Fibroblast of peridontal ligament (primary cell): ENCODE measurements around the gene CEP128.

Source experiments
- DNase-seq: peaks from one replicate; pipeline ENCODE4 v3.0.0-alpha.2; 2010; ENCODE audit errors: extremely low read depth

The CEP128 gene

DNA sequence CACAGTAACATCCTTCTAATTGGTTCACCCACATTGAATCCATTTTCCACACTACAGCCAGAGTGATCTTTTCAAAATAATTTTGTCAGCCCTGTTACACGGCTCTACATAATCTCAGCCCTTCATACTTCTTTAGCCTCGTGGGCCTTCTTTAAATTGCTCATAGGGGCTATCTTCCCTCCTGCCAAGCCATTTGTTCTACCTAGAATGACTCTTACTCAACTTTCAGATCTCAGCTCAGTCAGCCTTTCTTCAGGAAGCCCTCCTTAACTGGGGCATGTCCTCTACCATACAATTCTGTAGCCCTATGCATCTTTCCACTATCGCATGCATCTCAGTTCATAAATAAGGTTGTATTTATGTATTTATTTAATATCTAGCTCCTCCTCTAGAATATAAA, 39.7 kb downstream of the CEP128 start:
- no peak for DNase-seq

DNA sequence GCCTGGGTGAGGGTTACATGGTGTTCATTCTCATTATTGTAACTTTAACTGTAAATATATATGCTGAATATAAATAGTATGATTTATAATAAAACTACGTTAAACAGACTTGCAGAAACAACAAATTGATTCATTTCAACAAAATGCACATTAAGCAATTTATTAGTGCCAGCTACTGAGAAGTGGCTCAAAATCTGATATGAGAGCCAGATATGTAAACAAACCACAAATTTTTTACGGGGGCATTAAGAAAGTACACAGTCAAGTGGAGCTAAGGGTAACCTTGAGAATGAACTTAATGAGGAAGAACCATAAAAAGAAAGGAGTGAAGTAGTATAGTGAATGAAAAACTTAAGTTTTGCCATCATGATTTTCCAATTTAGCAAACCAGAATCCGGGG, 40.3 kb downstream of the CEP128 start:
- no peak for DNase-seq

DNA sequence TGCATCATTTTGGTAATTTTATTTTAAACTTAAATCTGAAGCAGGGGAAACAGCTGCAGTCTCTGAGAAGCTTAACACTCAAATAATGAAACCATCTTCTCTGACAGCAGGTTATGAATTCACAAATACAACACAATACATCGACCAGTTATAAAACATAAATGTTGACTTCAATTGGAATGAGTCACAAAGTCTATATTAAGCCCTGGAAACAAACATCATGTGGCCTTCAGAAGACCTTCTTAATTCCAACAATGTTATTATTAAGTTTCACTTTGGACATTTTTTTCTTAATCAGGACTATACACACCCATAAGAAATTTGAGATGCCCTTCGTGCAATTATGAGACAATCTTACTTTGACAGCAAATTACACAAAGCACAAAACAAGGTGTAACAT, 68.9 kb downstream of the CEP128 start:
- DNase-seq, result peak; percentile 6

- DNase-seq, result no peak
Observed at GRCh38 chr14:80868260-80868659, 73.3 kb downstream of the CEP128 start.

GRCh38 chr14:80867798-80868197, 73.7 kb downstream of the CEP128 start:
- DNase-seq, result no peak

DNA sequence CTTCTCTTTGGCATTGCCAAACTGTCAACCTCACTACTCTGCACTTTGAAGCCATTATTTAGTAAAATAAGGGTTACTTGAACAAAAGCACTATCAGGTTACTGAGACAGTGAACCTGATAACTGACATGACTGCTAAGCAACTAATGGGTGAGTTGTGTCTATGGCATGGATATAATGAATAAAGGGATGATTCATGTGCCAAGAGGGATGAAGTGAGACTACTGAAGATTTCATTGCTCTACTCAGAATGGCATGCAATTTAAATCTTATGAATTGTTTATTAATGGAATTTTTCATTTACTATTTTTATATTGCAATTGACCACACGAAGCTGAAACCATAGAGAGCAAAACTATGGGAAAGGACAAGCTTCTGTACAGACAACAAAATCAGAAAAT, 74.4 kb downstream of the CEP128 start:
- DNase-seq, result no peak

DNA sequence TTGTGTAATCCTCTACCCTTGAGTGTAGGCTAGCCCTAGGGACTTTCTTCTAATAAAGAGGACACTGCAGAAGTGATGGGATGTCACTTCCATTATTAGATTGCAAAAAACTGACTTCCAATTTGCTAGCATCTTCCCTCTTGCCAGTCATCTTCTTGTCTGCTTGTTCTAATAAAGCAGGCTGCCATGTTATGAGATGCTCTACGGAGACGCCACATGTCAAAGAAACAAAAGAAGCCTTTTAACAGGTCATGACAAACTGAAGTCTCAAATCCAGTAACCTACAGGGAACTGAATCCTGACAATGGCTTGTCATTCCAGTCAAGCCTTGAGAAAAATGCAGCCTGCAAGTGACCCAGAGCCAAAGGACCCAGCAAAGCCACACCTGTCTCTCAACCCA, 76.0 kb downstream of the CEP128 start:
- no peak for DNase-seq

DNA sequence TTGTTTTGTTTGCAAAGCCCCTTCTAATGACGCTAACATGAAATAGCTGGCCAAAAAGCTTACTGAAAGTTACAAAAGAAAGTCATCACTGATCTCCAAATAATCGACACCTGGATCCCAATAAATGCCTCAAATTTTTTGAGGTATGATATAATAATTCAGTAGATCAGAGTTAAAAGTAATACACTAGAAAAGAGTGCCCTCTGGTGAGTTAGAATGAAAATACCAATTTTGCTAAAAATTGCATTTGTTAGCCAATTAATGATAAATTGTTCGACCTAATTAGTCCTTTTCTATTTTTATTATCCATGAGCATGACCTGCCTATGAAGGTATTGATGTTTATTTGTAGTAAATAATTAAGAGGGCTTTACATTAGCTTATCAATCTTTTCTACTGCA, 78.6 kb downstream of the CEP128 start:
- DNase-seq, result no peak

- DNase-seq, result no peak
Observed at GRCh38 chr14:80862541-80862940, 79.0 kb downstream of the CEP128 start.

DNA sequence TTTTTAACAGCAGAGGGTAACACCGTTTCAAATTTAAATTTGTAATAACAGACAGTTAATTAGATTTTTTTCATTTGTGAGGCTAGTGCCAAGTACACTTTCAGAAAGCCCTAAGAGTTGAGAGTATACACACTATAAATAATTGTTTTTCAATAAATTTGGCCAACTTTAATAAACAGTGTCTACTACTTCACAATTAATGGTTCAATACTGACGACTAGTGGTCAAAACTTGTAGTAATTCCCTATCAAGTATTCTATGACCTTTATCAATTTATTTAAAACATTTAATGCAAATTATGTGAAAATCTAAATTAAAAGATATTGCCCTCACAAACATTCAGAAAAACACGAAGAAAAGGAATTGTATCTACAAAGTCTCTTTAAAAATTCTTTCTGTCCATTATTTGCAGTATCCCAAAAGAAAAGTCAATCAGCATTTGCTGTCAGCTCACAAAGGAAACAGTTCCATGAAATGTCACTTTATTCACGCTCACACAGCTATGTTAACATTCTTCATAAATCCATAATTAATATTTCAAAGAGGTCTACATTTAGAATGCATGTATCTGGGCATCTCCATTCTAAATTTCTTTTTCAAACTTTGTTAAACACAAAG, 91.2 kb downstream of the CEP128 start:
- peak; percentile 85 for DNase-seq

DNA sequence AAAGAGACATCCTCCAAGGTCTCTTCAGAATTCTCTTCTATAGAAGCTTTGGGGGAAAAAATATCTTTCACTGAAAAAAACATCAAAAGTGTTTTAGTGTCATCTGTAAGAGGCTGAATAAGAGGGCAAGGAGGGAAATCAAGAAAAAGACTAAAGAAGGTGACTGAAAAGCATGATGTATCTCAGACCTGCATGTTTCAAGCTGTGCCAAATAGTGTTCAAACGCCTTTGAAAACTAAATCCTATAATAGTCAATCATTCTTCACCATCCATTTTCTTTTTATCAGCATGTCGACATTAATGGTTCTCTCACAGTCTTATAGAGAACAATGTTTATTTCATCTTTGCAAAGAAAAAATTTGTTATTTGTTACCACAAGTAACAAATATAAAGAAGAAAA, 94.5 kb downstream of the CEP128 start:
- DNase-seq, result no peak

GRCh38 chr14:80845856-80846255, 95.7 kb downstream of the CEP128 start:
- no peak for DNase-seq

DNA sequence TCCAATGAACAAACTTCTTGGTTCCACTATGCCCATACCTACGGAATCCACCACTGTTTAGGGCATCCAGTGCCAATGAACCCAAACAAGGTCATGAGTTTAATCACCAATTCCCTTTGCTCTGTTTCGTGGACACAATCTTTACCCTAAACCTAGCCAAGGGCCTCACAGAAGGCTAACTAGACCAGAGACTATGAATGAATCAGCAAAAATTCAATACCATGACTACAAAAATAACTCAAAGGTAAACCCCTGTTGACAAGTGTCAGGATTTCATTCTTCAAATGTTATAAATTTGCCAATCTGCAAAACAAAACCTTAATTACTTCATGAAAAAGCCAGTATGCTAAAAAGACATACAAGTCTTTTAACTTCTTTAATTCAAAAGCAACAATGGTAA, 96.7 kb downstream of the CEP128 start:
- DNase-seq, result no peak

DNA sequence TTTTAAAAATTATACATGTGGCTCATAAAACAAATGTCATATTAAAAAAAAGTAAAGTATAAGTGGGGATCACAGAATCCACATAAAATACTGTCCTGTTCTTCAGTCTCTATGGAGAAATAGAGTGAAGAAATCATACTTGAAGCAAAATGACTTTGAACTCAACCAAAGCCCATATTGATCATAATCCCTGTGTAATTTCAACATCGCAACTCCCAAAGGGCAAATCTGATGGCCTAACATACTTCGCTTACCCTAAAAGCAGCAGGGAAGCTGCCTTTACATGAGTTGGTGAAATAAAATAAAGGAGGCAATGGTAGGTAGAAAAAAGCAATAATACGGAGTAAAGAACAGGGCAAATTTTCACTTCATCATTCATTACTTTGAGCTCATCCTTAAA, 101.8 kb downstream of the CEP128 start:
- DNase-seq, result no peak

GRCh38 chr14:80809663-80810062, 131.9 kb downstream of the CEP128 start:
- DNase-seq, result no peak

GRCh38 chr14:80805136-80805535, 136.4 kb downstream of the CEP128 start:
- DNase-seq, result peak; percentile 49

DNA sequence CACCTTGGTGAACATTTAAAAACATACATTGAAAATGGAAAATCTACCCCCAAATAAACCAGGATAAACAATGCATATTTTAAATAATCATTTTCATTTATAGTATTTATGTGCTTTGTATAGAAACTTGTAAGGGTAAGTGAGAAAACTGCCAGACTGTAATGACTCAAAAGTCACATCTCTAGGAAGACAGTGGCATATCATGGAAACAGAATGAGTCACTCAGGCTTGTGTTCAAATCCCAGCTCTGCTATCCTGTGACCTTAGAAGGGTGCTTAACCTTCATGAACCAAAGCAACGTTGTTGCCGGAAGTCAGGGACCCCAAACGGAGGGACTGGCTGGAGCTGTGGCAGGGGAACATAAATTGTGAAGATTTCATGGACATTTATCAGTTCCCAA, 142.7 kb downstream of the CEP128 start:
- no peak for DNase-seq

GRCh38 chr14:80798211-80798610, 143.3 kb downstream of the CEP128 start:
- no peak for DNase-seq

DNA sequence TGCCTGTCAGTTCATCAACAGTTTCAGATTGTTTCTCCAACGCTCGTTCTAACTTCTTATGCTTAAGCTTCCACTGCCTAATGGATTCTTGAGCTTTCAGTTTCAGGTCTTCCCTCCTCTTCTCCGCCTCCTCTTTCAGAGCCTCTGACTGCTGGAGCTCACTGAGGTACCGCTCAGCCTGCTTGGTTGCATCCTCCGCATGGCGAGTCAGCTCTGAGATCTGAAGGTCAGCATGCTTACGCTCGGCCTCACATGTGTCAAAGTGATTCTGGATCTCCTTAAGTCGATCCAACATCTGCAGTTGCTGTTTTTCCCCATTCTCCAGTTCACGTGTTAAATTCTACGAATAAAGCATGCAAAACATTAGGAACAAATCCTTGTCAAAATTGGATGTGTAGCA, 148.8 kb downstream of the CEP128 start:
- no peak for DNase-seq

DNA sequence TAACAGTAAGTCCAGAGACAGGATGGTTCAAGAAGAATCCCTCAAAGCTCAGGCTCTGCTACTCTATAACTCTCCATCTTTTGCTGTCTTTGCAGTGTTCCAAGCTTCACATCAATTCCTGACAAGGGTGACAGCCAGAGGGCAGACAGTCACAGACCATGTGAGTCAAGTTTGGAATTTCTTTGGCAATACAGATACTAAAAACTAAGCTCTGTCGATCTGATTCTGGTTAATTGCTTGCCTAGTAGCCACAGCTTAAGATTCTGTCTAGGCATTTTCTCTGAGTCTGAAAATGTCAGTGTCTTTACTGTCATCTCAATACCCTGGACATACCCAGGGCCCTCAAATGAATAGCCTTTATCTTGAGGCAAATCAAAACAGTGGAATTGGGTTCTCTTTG, 153.7 kb downstream of the CEP128 start:
- peak; percentile 20 for DNase-seq

DNA sequence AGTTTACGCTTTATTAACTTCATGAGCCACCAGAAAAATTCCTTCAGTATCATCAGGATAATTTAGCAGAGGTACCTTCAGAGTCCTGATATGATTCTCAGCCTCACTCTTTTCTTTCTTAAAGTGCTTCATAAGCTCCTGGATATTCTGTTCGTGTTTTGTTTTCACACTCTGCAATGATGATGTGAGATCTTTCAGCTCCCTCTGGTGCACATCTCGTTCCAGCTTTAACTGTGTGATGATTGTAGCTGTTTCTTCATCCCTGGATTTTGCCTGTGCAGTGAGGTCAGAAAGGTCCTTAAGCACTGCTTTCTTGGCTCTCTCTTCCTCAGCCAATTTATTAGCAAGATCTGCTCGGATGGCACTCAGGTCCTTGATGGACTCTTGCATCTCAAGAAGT, 156.7 kb downstream of the CEP128 start:
- peak; percentile 42 for DNase-seq

- DNase-seq, result no peak
Observed at GRCh38 chr14:80781972-80782367, 159.6 kb downstream of the CEP128 start.

DNA sequence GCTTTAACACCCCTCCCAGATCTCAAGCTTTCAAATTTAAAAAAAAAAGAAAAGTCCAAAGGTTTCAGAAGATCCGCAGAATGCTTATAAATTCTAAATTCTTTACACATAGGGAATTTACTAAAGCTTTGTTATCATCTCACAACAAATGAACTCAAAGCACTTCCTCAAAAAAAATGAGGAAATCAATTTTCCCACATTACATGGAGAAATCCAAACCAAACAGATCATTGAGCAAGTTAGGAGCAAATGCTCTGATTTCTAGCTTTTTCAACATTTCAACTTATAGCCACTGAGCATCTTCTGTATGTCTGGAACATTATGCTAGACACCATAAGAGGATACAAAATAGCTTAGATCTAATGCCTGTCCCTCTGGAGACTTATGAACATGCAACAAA, 161.0 kb downstream of the CEP128 start:
- no peak for DNase-seq

- DNase-seq, result no peak
Observed at GRCh38 chr14:80776657-80777056, 164.9 kb downstream of the CEP128 start.

DNA sequence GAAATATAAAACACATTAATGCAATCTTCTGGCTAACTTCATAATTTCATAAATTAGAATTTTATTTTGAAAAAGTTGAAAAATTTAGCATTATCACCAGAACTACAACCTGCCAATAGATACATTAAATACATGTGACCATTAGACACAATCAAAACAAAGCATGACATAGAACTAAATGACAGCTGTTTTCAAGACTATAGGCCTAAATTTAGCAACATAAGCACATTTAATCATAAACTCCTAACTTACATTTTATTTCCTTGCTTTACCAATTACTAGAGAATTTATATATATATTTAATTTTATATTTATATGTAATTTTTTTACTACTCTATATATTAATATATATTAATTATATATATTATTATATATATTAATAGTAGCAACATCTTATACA, 165.4 kb downstream of the CEP128 start:
- DNase-seq, result no peak
